Left lung (tissue), 10 donors: ENCODE results near the gene NXPH4. TPM values are rescaled to one million over a fixed set of nuclear protein-coding genes. Genes with fewer than 3 reads are reported as not detected.

ENCODE experiments used
- ATAC-seq: fragments of 200-7000 bp; cut with Tn5 transposase; one replicate; pipeline ENCODE4 v1.9.1; 2020; ENCODE audit warnings: moderate library complexity
- DNase-seq, 4 donors: peaks; one replicate each; pipeline ENCODE4 v3.0.0-alpha.2; 2013 to 2020
- H3K27ac ChIP-seq, 2 donors: fragments of 200-600 bp; sonication (generic) in 1 of 2; one replicate each; pipeline versions ENCODE4 v1.5.0 to v1.8.0; 2020 to 2021
- H3K27me3 ChIP-seq, 2 donors: fragments of 200-600 bp; sonication (generic) in 1 of 2; one replicate each; pipeline versions ENCODE4 v1.5.0 to v1.8.0; 2020 to 2021
- H3K36me3 ChIP-seq, 2 donors: fragments of 200-600 bp; sonication (generic) in 1 of 2; one replicate each; pipeline versions ENCODE4 v1.5.0 to v1.8.0; 2020 to 2021
- H3K4me1 ChIP-seq, 2 donors: fragments of 200-600 bp; one replicate each; pipeline ENCODE4 v1.8.0; 2021
- H3K4me3 ChIP-seq, 2 donors: fragments of 200-600 bp; sonication (generic) in 1 of 2; one replicate each; pipeline versions ENCODE4 v1.5.0 to v1.8.0; 2020 to 2021; ENCODE audit warnings: mild to moderate bottlenecking in 1 of 2
- H3K9me3 ChIP-seq, 2 donors: fragments of 200-600 bp; sonication (generic) in 1 of 2; one replicate each; pipeline versions ENCODE4 v1.5.0 to v1.8.0; 2020 to 2021
- CTCF ChIP-seq, 2 donors: fragments of 200-600 bp; sonication (generic) in 1 of 2; IDR thresholded peaks; one replicate each; pipeline versions ENCODE4 v1.5.0 to v1.8.0; 2021; ENCODE audit warnings: antibody characterized with exemption in 2 of 2
- intact Hi-C, 2 donors: fragments of 100-400 bp; cut with DNase I; formaldehyde crosslinking; loops; one replicate each; pipeline versions ENCODE4 v1.11.2 to v1.14.2; 2022
- polyA plus RNA-seq, 6 donors: library from polyadenylated mRNA; unstranded; fragments of 120-200 nt; gene quantifications; one replicate each; pipeline ENCODE4 v1.2.1, GENCODE V29; 2013; ENCODE audit not compliant: insufficient read length in 6 of 6
- total RNA-seq, 2 donors: library from RNA; stranded (reverse); fragmentation: NEBNext Ultra II Directional; extraction: Animal tissue kit (Norgen Biotek cat#: 25700); gene quantifications; one replicate each; pipeline ENCODE4 v1.2.1, GENCODE V29; 2021
- donor health status: DM: no; HTN: yes; CAD: no.
- donor health status: DM: no; HTN: no; CAD: no.

The NXPH4 gene
- total and polyA plus RNA-seq, 8 donors, result 0.67 to 1.7 (median 1.1) TPM

GRCh38 chr12:57204454-57204853 lies 12.1 kb upstream of the NXPH4 start:
- intact Hi-C loops, result no loop called here
- ATAC-seq, result no peak

GRCh38 chr12:57205186-57205585 lies 11.4 kb upstream of the NXPH4 start:
- no peak for ATAC-seq
- intact Hi-C loops, result no loop called here
- Histone ChIP-seq H3K4me1 (no peaks in the 10 kb centered on the region), H3K27me3 (no peaks in the 10 kb centered on the region), H3K27ac (no peak overlapping the region), H3K9me3 (no peaks in the 10 kb centered on the region), H3K4me3 (no peak overlapping the region), H3K36me3 (peaks cover 0 to 100% of the 10 kb centered on the region in 2 donors)
- DNase-seq, result no peak
- no peak for TF ChIP-seq CTCF (IDR thresholded peaks at IDR 0.05)

More at GRCh38 chr12:57204454-57204853, 12.1 kb upstream of the NXPH4 start:
- no peak for TF ChIP-seq CTCF (IDR thresholded peaks at IDR 0.05)
- no peak overlapping the region for H3K4me3 ChIP-seq
- no peak for DNase-seq
- no peaks in the 10 kb centered on the region for H3K9me3 ChIP-seq
- H3K36me3 ChIP-seq, result peaks cover 0 to 100% of the 10 kb centered on the region in 2 donors
- H3K27me3 ChIP-seq, result no peaks in the 10 kb centered on the region
- no peak overlapping the region for H3K27ac ChIP-seq
- H3K4me1 ChIP-seq, result no peaks in the 10 kb centered on the region

- H3K36me3 ChIP-seq, result peaks cover 0 to 100% of the 10 kb centered on the region in 2 donors
- no peaks in the 10 kb centered on the region for H3K9me3 ChIP-seq
- H3K27ac ChIP-seq, result no peak overlapping the region
- no peaks in the 10 kb centered on the region for H3K27me3 ChIP-seq
- no peaks in the 10 kb centered on the region for H3K4me1 ChIP-seq
- H3K4me3 ChIP-seq, result no peak overlapping the region
- TF ChIP-seq CTCF (IDR thresholded peaks at IDR 0.05), result no peak
- intact Hi-C loops, result no loop called here
- no peak for DNase-seq
- no peak for ATAC-seq
Observed at GRCh38 chr12:57205931-57206330, 10.7 kb upstream of the NXPH4 start.

- Histone ChIP-seq H3K27me3 (no peaks in the 10 kb centered on the region), H3K4me1 (no peaks in the 10 kb centered on the region), H3K4me3 (no peak overlapping the region), H3K27ac (no peak overlapping the region), H3K36me3 (peaks cover 0 to 100% of the 10 kb centered on the region in 2 donors), H3K9me3 (no peaks in the 10 kb centered on the region)
- ATAC-seq (no peak), DNase-seq (no peak)
- intact Hi-C loops, result no loop called here
- TF ChIP-seq CTCF (IDR thresholded peaks at IDR 0.05), result no peak
Observed at GRCh38 chr12:57207731-57208630, 8.6 kb upstream of the NXPH4 start.

DNA sequence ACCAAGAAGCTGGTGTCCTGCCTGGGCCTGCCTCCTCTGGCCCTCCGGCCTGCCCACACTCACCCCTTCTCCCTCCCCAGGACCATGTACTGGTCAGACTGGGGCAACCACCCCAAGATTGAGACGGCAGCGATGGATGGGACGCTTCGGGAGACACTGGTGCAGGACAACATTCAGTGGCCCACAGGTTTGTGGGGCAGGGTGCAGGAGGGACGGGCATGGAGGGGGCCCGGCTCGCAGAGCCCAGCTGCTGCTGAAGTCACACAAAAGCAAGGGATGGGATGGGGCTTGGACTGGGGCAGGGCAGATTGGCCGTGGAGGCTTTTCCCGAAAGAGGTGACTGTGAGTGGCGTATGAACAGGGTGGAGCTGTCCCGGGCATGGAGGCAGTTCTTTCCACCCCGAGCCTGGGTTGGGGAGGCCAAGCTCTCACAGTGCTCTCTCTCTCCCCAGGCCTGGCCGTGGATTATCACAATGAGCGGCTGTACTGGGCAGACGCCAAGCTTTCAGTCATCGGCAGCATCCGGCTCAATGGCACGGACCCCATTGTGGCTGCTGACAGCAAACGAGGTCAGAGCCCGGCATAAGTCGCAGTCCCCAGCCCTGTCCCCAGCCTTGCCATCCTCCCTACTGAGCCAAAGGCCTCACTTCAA lies 7.8 kb upstream of the NXPH4 start:
- H3K27ac ChIP-seq, result no peak overlapping the region
- intact Hi-C loops, result no loop called here

More for the DNA sequence above, 7.8 kb upstream of the NXPH4 start:
- peaks cover 0 to 3% of the 10 kb centered on the region in 2 donors for H3K27me3 ChIP-seq
- no peaks in the 10 kb centered on the region for H3K9me3 ChIP-seq
- DNase-seq (no peak), ATAC-seq (no peak)
- H3K4me1 ChIP-seq, result peaks cover 0 to 5% of the 10 kb centered on the region in 2 donors
- H3K4me3 ChIP-seq, result no peak overlapping the region
- peaks cover 0 to 93% of the 10 kb centered on the region in 2 donors for H3K36me3 ChIP-seq
- TF ChIP-seq CTCF (IDR thresholded peaks at IDR 0.05), result no peak
